ENCODE results near the gene ATP9B. TPM values are rescaled to one million over a fixed set of nuclear protein-coding genes. Genes with fewer than 3 reads are reported as not detected.

The ATP9B gene
- total RNA-seq, 1 experiment from 2014 or later, result 17.8 TPM

DNA sequence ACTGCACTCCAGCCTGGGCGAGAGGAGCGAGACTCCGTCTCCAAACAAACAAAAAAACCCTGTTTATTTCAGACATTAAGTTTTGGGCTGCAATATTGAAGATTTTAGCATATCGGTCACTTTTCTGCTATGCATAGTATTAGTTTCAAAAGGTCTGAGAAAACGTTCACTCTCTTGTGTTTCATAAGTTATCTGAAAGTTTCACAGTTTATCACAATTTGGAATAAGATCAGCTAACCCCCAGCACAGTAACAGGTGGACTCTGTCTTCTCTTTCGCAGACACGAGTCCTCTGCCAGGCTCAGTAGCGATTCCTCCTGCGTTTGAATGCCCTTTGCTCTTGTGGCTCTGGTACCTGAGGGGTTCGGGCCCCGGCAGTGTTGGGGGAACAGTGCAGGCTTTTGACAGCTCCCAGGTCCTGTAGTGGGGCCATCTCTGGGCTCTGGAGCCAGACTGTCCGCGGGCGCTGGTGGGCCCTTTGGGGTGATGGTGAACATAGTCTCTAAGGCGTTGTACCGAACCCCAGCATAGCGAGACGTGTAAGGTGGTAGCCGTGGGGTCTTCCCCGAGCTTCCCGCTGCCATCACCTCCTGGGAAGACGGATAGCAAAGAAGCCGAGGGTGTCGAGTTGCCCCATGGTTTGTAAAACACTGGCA lies 347.0 kb downstream of the ATP9B start:
- no TSS peak for BruUV-seq (replicated peaks)
- POLR2A ChIA-PET, result no interaction called here

GRCh38 chr18:79416677-79417052 lies 347.5 kb downstream of the ATP9B start:
- Histone ChIP-seq H2AFZ (ENCODE audit: low read depth, low read length, poor library complexity, severe bottlenecking) (no peak overlapping the region), H3K4me3 (replicated peaks in 1 of 2; ENCODE audit: low read depth in 1 of 2, low read length in 2 of 2) (no peak overlapping the region), H3K79me2 (ENCODE audit: insufficient read depth, low read length) (peaks cover 16% of the 10 kb centered on the region), H3K4me2 (ENCODE audit: low read length) (no peak overlapping the region), H3K27me3 (ENCODE audit: insufficient read depth, low read length) (no peaks in the 10 kb centered on the region), H4K20me1 (ENCODE audit: insufficient read depth) (no peaks in the 10 kb centered on the region), H3K9me3 (ENCODE audit: control insufficient read depth in 1 of 2, insufficient read depth in 1 of 2, low read depth in 1 of 2, low read length in 2 of 2) (no peaks in the 10 kb centered on the region), H3K9ac (ENCODE audit: low read length) (no peak overlapping the region), H3K4me1 (ENCODE audit: control insufficient read depth in 1 of 2, insufficient read depth in 2 of 2, low read length in 2 of 2) (no peaks in the 10 kb centered on the region), H3K36me3 (ENCODE audit: control insufficient read depth in 1 of 2, insufficient read depth in 2 of 2, low read length in 2 of 2) (no peaks in the 10 kb centered on the region; a peak in 1 of 4 replicates), H3K27ac (ENCODE audit: low read depth, low read length) (no peak overlapping the region), H3K9me2 (ENCODE audit: insufficient read depth) (no peaks in the 10 kb centered on the region)
- BruUV-seq (replicated peaks), result no TSS peak
- ChIA-PET CTCF (no interaction called here), RAD21 (ENCODE audit: low non-redundant PET in 1 of 2, low total read pairs in 2 of 2, uncharacterized antibody in 2 of 2, unreplicated experiment in 2 of 2) (no interaction called here), POLR2A (no interaction called here)
- ATAC-seq, result no peak
- DNase-seq (ENCODE audit: low read depth, low spot score), result no peak
- intact Hi-C loops (cut with micrococcal nuclease), result no loop called here
- TF ChIP-seq REST (IDR thresholded peaks at IDR 0.05; ENCODE audit: low read depth), result no peak
- TF ChIP-seq MAX (IDR thresholded peaks at IDR 0.05), result no peak
- TF ChIP-seq RAD21 (IDR thresholded peaks at IDR 0.05; ENCODE audit: low read depth), result no peak
- no peak for TF ChIP-seq CEBPB (IDR thresholded peaks at IDR 0.05; ENCODE audit: low read depth)
- TF ChIP-seq EGR1 (IDR thresholded peaks at IDR 0.05; ENCODE audit: low read depth), result no peak
- TF ChIP-seq SIN3A (IDR thresholded peaks at IDR 0.05; ENCODE audit: low read depth), result no peak
- no peak for TF ChIP-seq ZNF274 (IDR thresholded peaks at IDR 0.05; ENCODE audit: low read depth, low read length)
- TF ChIP-seq EZH2phosphoT487 (IDR thresholded peaks at IDR 0.05; ENCODE audit: borderline replicate concordance), result no peak
- no peak for TF ChIP-seq TCF7L2 (IDR thresholded peaks at IDR 0.05; ENCODE audit: borderline replicate concordance, extremely low read depth, insufficient read depth, insufficient read length)
- TF ChIP-seq YY1 (IDR thresholded peaks at IDR 0.05; ENCODE audit: extremely low read depth, insufficient replicate concordance, low read depth, low read length), result no peak

More for the DNA sequence above, 347.0 kb downstream of the ATP9B start:
- ChIA-PET RAD21 (ENCODE audit: low non-redundant PET in 1 of 2, low total read pairs in 2 of 2, uncharacterized antibody in 2 of 2, unreplicated experiment in 2 of 2) (no interaction called here), CTCF (no interaction called here)
- peaks cover 16% of the 10 kb centered on the region for H3K79me2 ChIP-seq (ENCODE audit: insufficient read depth, low read length)
- H4K20me1 ChIP-seq (ENCODE audit: insufficient read depth), result no peaks in the 10 kb centered on the region
- no peak overlapping the region for H3K9ac ChIP-seq (ENCODE audit: low read length)
- no peak overlapping the region for H2AFZ ChIP-seq (ENCODE audit: low read depth, low read length, poor library complexity, severe bottlenecking)
- no peaks in the 10 kb centered on the region; a peak in 1 of 4 replicates for H3K36me3 ChIP-seq (ENCODE audit: control insufficient read depth in 1 of 2, insufficient read depth in 2 of 2, low read length in 2 of 2)
- ATAC-seq (no peak), DNase-seq (ENCODE audit: low read depth, low spot score) (no peak)
- no peaks in the 10 kb centered on the region for H3K27me3 ChIP-seq (ENCODE audit: insufficient read depth, low read length)
- intact Hi-C loops (cut with micrococcal nuclease), result no loop called here
- H3K9me2 ChIP-seq (ENCODE audit: insufficient read depth), result no peaks in the 10 kb centered on the region
- no peaks in the 10 kb centered on the region for H3K9me3 ChIP-seq (ENCODE audit: control insufficient read depth in 1 of 2, insufficient read depth in 1 of 2, low read depth in 1 of 2, low read length in 2 of 2)
- TF ChIP-seq JUND (IDR thresholded peaks at IDR 0.05) (no peak), POLR2A (IDR thresholded peaks at IDR 0.05; ENCODE audit: borderline replicate concordance, extremely low read depth, insufficient read depth, insufficient read length) (no peak), EZH2 (IDR thresholded peaks at IDR 0.05) (no peak), POLR2AphosphoS5 (IDR thresholded peaks at IDR 0.05; ENCODE audit: low read depth, low read length) (no peak), ZNF274 (IDR thresholded peaks at IDR 0.05; ENCODE audit: low read depth, low read length) (no peak)
- TF ChIP-seq, protein P1, sequence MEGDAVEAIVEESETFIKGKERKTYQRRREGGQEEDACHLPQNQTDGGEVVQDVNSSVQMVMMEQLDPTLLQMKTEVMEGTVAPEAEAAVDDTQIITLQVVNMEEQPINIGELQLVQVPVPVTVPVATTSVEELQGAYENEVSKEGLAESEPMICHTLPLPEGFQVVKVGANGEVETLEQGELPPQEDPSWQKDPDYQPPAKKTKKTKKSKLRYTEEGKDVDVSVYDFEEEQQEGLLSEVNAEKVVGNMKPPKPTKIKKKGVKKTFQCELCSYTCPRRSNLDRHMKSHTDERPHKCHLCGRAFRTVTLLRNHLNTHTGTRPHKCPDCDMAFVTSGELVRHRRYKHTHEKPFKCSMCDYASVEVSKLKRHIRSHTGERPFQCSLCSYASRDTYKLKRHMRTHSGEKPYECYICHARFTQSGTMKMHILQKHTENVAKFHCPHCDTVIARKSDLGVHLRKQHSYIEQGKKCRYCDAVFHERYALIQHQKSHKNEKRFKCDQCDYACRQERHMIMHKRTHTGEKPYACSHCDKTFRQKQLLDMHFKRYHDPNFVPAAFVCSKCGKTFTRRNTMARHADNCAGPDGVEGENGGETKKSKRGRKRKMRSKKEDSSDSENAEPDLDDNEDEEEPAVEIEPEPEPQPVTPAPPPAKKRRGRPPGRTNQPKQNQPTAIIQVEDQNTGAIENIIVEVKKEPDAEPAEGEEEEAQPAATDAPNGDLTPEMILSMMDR (IDR thresholded peaks at IDR 0.05 in 2 of 3, conservative IDR thresholded peaks at IDR 0.05 in 1 of 3; ENCODE audit: borderline replicate concordance in 1 of 3, insufficient read depth in 1 of 3, low read depth in 2 of 3, low read length in 2 of 3), result no peak
- H3K27ac ChIP-seq (ENCODE audit: low read depth, low read length), result no peak overlapping the region
- H3K4me3 ChIP-seq (replicated peaks in 1 of 2; ENCODE audit: low read depth in 1 of 2, low read length in 2 of 2), result no peak overlapping the region
- no peak overlapping the region for H3K4me2 ChIP-seq (ENCODE audit: low read length)
- no peaks in the 10 kb centered on the region for H3K4me1 ChIP-seq (ENCODE audit: control insufficient read depth in 1 of 2, insufficient read depth in 2 of 2, low read length in 2 of 2)

Measured in HCT116 (cell line).